ENCODE measurements around the gene CTSC. TPM values are rescaled to one million over a fixed set of nuclear protein-coding genes. Genes with fewer than 3 reads are reported as not detected.

CTSC gene
- total RNA-seq, 1 experiment from 2014 or later = 119 TPM

- Histone ChIP-seq H3K4me1 (replicated peaks; ENCODE audit: insufficient read depth) (peaks cover 9% of the 10 kb centered on the region), H3K36me3 (ENCODE audit: low read depth) (peaks cover 29% of the 10 kb centered on the region), H3F3A (ENCODE audit: insufficient read depth, low read depth) (no peaks in the 10 kb centered on the region), H2AFZ (no peak overlapping the region), H3K4me2 (no peak overlapping the region), H4K20me1 (ENCODE audit: insufficient read depth) (no peaks in the 10 kb centered on the region), H3K4me3 (no peak overlapping the region), H3K9me3 (ENCODE audit: insufficient read depth, low read depth) (no peaks in the 10 kb centered on the region), H3K27me3 (ENCODE audit: insufficient read depth, low read depth) (no peaks in the 10 kb centered on the region), H3K27ac (no peak overlapping the region), H3K79me2 (ENCODE audit: low read depth) (no peaks in the 10 kb centered on the region), H3K9me2 (ENCODE audit: insufficient read depth) (no peaks in the 10 kb centered on the region; the same call in 1 of the 2 replicates)
- no peak for DNase-seq
- intact Hi-C loops (cut with micrococcal nuclease; ENCODE audit: unreplicated experiment) = no loop called here
- POLR2A ChIA-PET (ENCODE audit: unreplicated experiment) = no interaction called here
- BruUV-seq (replicated peaks) = no TSS peak
- no peak for TF ChIP-seq EZH2 (IDR thresholded peaks at IDR 0.05; ENCODE audit: low read depth)
- TF ChIP-seq, protein P1, sequence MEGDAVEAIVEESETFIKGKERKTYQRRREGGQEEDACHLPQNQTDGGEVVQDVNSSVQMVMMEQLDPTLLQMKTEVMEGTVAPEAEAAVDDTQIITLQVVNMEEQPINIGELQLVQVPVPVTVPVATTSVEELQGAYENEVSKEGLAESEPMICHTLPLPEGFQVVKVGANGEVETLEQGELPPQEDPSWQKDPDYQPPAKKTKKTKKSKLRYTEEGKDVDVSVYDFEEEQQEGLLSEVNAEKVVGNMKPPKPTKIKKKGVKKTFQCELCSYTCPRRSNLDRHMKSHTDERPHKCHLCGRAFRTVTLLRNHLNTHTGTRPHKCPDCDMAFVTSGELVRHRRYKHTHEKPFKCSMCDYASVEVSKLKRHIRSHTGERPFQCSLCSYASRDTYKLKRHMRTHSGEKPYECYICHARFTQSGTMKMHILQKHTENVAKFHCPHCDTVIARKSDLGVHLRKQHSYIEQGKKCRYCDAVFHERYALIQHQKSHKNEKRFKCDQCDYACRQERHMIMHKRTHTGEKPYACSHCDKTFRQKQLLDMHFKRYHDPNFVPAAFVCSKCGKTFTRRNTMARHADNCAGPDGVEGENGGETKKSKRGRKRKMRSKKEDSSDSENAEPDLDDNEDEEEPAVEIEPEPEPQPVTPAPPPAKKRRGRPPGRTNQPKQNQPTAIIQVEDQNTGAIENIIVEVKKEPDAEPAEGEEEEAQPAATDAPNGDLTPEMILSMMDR (conservative IDR thresholded peaks at IDR 0.05) = no peak
- CTCF ChIA-PET = no interaction called here
Measured at GRCh38 chr11:88308576-88308975, 29.0 kb downstream of the CTSC start.

GRCh38 chr11:88307749-88308425, 29.6 kb downstream of the CTSC start:
- H3K27me3 ChIP-seq (ENCODE audit: insufficient read depth, low read depth) = no peaks in the 10 kb centered on the region
- peaks cover 9% of the 10 kb centered on the region for H3K4me1 ChIP-seq (replicated peaks; ENCODE audit: insufficient read depth)
- no peak overlapping the region for H3K4me2 ChIP-seq
- H4K20me1 ChIP-seq (ENCODE audit: insufficient read depth) = no peaks in the 10 kb centered on the region
- intact Hi-C loops (cut with micrococcal nuclease; ENCODE audit: unreplicated experiment) = no loop called here
- no peaks in the 10 kb centered on the region for H3K9me3 ChIP-seq (ENCODE audit: insufficient read depth, low read depth)
- POLR2A ChIA-PET (ENCODE audit: unreplicated experiment) = no interaction called here
- no peaks in the 10 kb centered on the region; the same call in 1 of the 2 replicates for H3K9me2 ChIP-seq (ENCODE audit: insufficient read depth)
- CTCF ChIA-PET = no interaction called here
- H3F3A ChIP-seq (ENCODE audit: insufficient read depth, low read depth) = no peaks in the 10 kb centered on the region
- no TSS peak for BruUV-seq (replicated peaks)
- DNase-seq = no peak
- H3K4me3 ChIP-seq = no peak overlapping the region
- no peaks in the 10 kb centered on the region for H3K79me2 ChIP-seq (ENCODE audit: low read depth)
- H3K36me3 ChIP-seq (ENCODE audit: low read depth) = peaks cover 29% of the 10 kb centered on the region
- TF ChIP-seq EZH2 (IDR thresholded peaks at IDR 0.05; ENCODE audit: low read depth) = no peak
- TF ChIP-seq, protein P1 (conservative IDR thresholded peaks at IDR 0.05) = no peak
- H3K27ac ChIP-seq = no peak overlapping the region
- H2AFZ ChIP-seq = no peak overlapping the region

DNA sequence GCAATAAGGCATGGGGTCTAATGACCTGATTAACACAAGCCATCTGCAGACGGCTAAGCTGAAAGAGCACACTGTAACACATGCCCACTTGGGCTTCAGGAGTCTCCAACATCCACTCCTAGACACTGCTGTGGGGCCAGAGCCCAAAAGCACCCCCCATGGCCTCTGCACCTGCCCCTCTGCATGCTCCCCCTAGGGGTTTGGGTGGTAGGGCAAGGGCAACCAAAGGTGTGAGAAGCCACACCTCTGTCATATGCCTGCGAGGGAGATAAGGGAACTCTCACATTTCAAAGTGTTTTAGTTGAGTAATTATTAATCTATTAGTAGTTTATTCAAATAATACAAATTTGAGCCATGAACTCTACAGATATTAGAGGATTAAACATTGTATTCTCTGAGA, 30.8 kb downstream of the CTSC start:
- Histone ChIP-seq H3K4me1 (replicated peaks; ENCODE audit: insufficient read depth) (peaks cover 9% of the 10 kb centered on the region), H3K9me2 (ENCODE audit: insufficient read depth) (no peaks in the 10 kb centered on the region; the same call in 1 of the 2 replicates), H3K79me2 (ENCODE audit: low read depth) (no peaks in the 10 kb centered on the region), H2AFZ (no peak overlapping the region), H3K4me2 (no peak overlapping the region), H3K27me3 (ENCODE audit: insufficient read depth, low read depth) (no peaks in the 10 kb centered on the region), H3K4me3 (no peak overlapping the region), H3K36me3 (ENCODE audit: low read depth) (peaks cover 27% of the 10 kb centered on the region), H3K9me3 (ENCODE audit: insufficient read depth, low read depth) (no peaks in the 10 kb centered on the region), H3K27ac (no peak overlapping the region), H3F3A (ENCODE audit: insufficient read depth, low read depth) (no peaks in the 10 kb centered on the region), H4K20me1 (ENCODE audit: insufficient read depth) (no peaks in the 10 kb centered on the region)
- POLR2A ChIA-PET (ENCODE audit: unreplicated experiment) = no interaction called here
- no TSS peak for BruUV-seq (replicated peaks)
- TF ChIP-seq, protein P1 (conservative IDR thresholded peaks at IDR 0.05) = no peak
- no peak for TF ChIP-seq EZH2 (IDR thresholded peaks at IDR 0.05; ENCODE audit: low read depth)
- no peak for DNase-seq
- intact Hi-C loops (cut with micrococcal nuclease; ENCODE audit: unreplicated experiment) = no loop called here
- CTCF ChIA-PET = interaction anchor here (0.6 kb wide), 1 partner anchor 30 kb away, joined by 6 read pairs; no protein-coding TSS in a partner anchor

Data from PC-9 (cell line).